HT-29 (cell line): Measurements from ENCODE around the gene DCAF8. TPM values are rescaled to one million over a fixed set of nuclear protein-coding genes. Genes with fewer than 3 reads are reported as not detected.

ENCODE experiments used
- DNase-seq: peaks from one replicate; pipeline ENCODE4 v3.0.0-alpha.2; 2015; ENCODE audit warnings: low spot score
- total RNA-seq: library from RNA; depleted of rRNA; stranded (reverse); fragments of >200 nt; shearing (Covaris generic); gene quantifications from 2 replicates; pipeline ENCODE4 v1.2.3, GENCODE V29; 2014

Gene DCAF8
- total RNA-seq, 1 experiment from 2014 or later: 54.1 TPM

- DNase-seq: peak; percentile 56
Observed at GRCh38 chr1:160205242-160206035, 56.9 kb downstream of the DCAF8 start, which contains the start of gene PEA15. Gene PEA15 (plus strand): TSS chr1:160205384. CDS start chr1:160211545, 6,161 bp downstream.

DNA sequence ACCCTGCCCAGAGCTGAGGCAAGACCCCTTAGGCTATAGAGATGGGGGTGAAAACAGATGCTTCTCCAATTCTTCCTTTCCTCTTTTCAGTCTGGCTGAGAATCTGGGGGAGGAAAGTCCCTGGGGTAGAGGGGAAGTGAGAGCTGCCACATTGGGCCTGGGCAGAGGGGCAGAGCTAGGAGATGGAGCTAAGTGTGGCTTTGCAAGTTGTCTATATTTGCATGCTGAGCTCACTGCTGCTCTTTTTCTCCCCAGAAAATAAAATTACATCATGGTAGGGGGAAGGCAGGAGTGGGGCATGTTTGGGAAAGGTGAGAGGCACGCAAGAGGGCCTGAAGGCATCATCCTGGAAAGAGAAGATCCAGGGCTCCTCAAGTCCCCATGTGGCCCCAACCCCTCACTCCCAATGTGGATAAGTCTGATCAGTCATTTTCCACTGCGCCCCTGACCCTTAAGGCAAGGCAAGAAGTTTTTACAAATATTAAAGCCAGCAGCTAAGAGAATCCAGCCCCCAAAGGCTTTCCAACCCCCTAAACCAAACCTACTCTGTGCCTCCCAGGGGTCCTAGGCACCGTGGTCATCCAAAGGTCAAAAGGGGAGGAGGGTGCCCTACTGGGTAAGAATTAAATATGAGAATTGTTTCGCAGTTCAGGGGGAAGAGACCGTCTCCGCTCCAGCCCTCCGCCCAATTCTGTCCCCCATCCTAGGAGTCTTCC, 57.7 kb downstream of the DCAF8 start:
- DNase-seq: no peak

GRCh38 chr1:160200786-160201185, 61.6 kb downstream of the DCAF8 start:
- DNase-seq: no peak

DNA sequence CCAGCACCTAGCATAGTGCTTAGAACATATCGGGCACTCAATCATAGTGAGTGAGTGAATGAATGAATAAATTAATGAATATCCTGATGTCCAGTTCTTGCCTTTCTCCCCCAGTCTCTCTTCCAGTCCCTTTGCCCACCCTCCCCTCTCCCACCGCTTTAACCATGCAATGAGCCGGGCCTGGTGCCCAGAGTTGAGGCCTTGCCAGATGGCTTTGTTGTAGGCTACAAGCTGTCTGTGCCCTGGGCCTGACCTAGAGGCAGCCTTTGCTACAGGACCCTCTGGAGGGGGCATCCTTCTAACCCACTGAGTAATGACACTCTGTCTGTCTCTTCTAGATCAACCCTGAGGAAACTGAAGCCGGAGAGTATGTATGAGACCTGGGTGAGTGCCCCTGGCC, 65.1 kb downstream of the DCAF8 start:
- DNase-seq: no peak

DNA sequence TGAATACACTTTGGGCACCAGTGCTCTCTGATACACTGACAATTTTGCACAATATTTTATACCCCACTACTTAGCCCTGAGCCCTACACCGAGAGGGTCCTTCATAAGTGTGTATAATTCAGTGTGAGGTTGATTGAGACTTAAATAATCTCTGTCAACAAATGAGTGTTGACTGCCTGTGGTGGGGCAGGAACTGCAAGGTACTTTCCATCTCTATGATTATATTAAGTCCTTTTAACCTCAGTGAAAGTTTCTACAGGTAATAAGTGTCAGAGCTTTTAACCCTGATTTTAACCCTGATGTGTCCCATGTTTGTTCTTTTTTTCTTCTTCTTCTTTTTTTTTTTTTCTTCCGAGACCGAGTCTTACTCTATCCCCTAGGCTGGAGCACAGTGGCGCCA, 66.2 kb downstream of the DCAF8 start:
- DNase-seq: no peak

DNA sequence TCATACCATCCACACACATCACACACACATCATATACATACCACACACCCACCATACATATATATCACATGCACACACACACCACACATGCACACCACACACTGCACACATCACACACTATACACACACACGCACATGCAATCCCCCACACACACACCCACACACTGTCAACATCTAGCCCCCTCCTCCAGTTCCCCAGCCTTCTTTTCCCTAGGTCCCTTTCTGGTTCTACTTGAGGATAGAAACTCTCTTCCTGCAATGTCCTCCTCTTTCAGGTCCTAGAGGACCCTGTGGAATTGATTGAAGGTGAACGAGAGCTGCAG, 67.7 kb downstream of the DCAF8 start:
- DNase-seq: no peak

- no peak for DNase-seq
Observed at GRCh38 chr1:160193832-160194736, 68.3 kb downstream of the DCAF8 start.

- DNase-seq: peak; percentile 95
Observed at GRCh38 chr1:160193091-160193819, 69.1 kb downstream of the DCAF8 start.

DNA sequence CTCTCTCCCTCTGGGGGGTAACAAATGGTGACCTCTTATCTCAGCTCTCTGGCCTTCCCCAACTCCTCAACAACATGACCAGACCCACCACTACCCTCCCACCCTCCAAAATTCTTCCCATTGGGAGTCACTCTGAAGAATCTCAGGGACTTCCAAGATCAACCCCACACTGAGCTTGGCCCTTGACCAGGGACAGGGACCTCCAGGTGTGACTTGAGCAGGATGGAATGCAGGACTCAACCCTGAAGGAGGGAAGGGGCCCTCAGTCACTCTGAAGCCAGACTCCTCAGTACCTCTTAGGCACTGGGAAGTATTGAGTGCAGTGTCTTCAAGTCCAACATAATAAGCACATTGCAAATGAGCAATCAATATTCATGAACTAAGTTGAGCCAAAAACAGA, 70.1 kb downstream of the DCAF8 start:
- DNase-seq: no peak

DNA sequence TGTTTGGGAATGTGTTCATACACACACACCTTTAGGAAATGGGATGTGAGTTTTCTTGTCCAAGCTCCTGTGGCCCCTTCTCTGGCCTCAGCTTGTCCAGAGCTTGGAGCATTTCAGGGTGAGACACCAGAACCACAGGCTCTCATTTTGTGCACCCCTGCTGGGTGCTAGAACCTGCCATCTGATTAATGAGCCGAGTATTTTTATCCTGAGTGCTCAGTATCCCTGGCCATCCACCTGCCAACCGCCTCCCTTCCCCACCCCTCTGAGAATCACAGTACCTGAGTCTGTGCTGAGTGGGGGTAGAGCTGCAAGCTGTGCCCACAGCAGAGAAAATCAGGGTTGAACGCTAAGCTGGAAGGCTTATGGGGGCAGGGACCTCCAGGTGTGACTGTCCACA, 70.6 kb downstream of the DCAF8 start:
- DNase-seq: no peak

GRCh38 chr1:160189649-160190625, 72.4 kb downstream of the DCAF8 start, which contains the start of gene CASQ1:
Gene CASQ1 (plus strand): TSS chr1:160190575. CDS start chr1:160190752, 177 bp downstream.
- DNase-seq: no peak

- no peak for DNase-seq
Observed at GRCh38 chr1:160188341-160188740, 74.0 kb downstream of the DCAF8 start.

DNA sequence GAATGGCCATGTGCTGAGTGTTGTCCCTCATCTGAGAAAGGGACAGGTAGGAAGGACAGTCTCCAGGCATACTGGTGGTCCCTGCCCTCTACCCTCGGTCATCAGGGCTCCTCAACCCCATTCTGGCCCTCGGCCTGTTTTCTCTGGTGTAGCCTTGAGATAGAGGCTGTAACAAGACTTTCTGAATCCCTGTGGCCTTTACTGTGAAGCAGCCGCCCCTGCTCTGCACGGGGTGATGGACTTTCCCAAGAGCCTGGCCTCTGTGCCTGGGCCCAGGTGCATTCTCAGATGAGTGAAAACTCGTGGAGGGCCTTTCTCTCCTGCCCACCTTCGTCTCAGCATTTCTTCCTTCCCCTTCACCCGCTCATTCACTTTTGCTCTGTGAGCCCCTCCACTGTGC, 74.9 kb downstream of the DCAF8 start:
- no peak for DNase-seq

DNA sequence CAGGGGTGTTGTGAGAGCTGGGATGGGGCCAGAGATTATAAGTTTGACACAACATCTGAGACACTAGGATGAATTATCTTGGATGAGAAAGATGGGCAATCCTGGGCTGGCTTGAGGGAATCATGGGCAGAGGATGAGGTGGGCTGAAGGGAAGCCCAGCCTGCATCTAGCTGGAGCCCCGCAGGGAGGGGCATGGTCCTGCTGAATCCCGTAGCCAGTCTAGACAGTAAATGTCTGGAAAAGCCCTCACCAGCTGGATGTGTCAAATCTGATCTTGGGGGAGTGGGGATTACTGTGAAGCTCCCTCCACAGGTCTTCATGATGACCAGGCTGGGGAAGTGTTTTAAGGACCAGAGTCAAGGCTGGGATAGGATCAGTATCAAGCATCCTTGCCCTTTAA, 75.6 kb downstream of the DCAF8 start:
- no peak for DNase-seq

- no peak for DNase-seq
Observed at GRCh38 chr1:160186246-160186645, 76.1 kb downstream of the DCAF8 start.

DNA sequence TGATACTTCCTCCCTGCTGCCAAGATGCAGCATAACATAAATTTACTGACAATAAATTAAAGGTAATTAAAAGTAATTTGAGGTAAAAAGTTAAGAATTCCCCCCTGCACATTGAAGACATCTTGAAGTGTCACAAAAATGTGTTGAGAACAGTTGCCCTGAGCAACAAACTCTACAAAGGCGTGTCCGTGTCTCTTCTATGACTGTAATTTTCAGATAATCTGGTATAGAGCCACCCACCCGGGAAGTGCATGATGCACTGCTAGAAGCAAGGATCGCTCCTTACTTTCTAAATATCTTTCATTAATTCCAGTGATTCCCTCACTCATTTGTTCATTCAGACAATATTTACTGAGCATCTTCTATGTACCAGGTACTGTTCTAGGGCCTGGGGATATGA, 83.0 kb downstream of the DCAF8 start:
- no peak for DNase-seq

DNA sequence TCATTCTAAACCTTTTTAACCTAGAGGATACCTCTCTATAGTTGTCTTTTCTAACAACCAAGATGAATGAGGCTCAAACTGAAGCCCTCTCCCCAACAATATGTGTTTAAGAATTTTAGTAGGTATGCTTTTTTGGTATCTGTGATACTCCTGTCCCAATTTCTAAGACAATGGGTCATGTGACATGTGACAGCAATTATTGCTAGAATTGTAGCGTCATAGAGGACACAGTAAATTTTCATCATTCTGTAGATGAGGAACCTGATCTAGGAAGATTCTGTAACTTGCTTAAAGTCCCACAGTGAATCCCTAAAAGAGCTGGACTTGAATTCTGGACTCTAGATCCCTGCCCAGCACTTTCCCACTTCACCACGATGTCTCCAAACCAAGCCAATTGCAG, 83.6 kb downstream of the DCAF8 start:
- no peak for DNase-seq

DNA sequence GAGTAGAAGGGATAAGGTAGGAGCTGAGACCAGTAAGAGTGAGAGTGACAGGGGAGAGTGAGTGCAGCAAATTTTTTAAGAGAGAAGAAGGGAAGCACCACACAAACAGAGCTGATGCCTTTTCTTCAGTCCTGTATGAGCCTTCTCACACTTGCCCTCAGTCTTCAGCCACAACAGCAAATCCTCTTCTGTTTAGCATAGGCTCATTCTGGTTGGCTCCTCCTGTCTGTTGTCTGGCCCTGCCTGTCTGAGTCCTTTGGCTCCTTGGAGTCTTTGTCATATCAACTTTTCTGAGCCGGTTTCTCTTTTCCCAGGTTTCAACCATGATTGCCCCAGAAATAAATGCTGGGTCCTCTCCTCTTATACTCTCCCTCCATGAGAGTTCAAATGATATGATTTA, 84.7 kb downstream of the DCAF8 start:
- no peak for DNase-seq

GRCh38 chr1:160177231-160177630, 85.1 kb downstream of the DCAF8 start:
- DNase-seq: no peak

- no peak for DNase-seq
Observed at GRCh38 chr1:160171980-160172379, 90.4 kb downstream of the DCAF8 start.
